Lower leg skin (tissue), 3 donors: ENCODE measurements around the gene REEP1.

Source experiments
- CTCF ChIP-seq, 3 donors: fragments of 450-650 bp; IDR thresholded peaks; one replicate each; pipeline ENCODE4 v1.5.1; 2016; ENCODE audit warnings: antibody characterized with exemption in 3 of 3, mild to moderate bottlenecking in 3 of 3, moderate library complexity in 2 of 3
- POLR2A ChIP-seq, 2 donors: fragments of 450-650 bp; IDR thresholded peaks; one replicate each; pipeline ENCODE4 v1.6.1; 2016 to 2017; ENCODE audit warnings: antibody characterized with exemption in 2 of 2, mild to moderate bottlenecking in 1 of 2, moderate library complexity in 1 of 2

GRCh38 chr2:86352137-86352726 is 14.8 kb upstream of the REEP1 start:
- TF ChIP-seq POLR2A (IDR thresholded peaks at IDR 0.05) (no peak), CTCF (IDR thresholded peaks at IDR 0.05) (no peak)
